Suprapubic skin (tissue), 4 donors: Measurements from ENCODE around the gene FKBP7. TPM values are rescaled to one million over a fixed set of nuclear protein-coding genes. Genes with fewer than 3 reads are reported as not detected.

ENCODE experiments used
- DNase-seq, 2 donors: peaks; one replicate each; pipeline ENCODE4 v3.0.0-alpha.2; 2019; ENCODE audit warnings: low spot score in 2 of 2
- H3K27ac ChIP-seq: fragments of 200-600 bp; sonication (generic); one replicate; pipeline ENCODE4 v1.5.1; 2019
- H3K27me3 ChIP-seq: fragments of 200-600 bp; sonication (generic); one replicate; pipeline ENCODE4 v1.5.1; 2019
- H3K36me3 ChIP-seq: fragments of 200-600 bp; sonication (generic); one replicate; pipeline ENCODE4 v1.5.1; 2019
- H3K4me1 ChIP-seq: fragments of 200-600 bp; sonication (generic); one replicate; pipeline ENCODE4 v1.5.1; 2019
- H3K4me3 ChIP-seq: fragments of 200-600 bp; sonication (generic); one replicate; pipeline ENCODE4 v1.5.1; 2019; ENCODE audit warnings: mild to moderate bottlenecking
- H3K9me3 ChIP-seq: fragments of 200-600 bp; sonication (generic); one replicate; pipeline ENCODE4 v1.5.1; 2019
- CTCF ChIP-seq, 2 donors: fragments of 200-600 bp in 1 of 2; fragments of 450-650 bp in 1 of 2; sonication (generic) in 1 of 2; IDR thresholded peaks; one replicate each; pipeline ENCODE4 v1.5.1; 2016 to 2019; ENCODE audit warnings: antibody characterized with exemption in 2 of 2, mild to moderate bottlenecking in 1 of 2, moderate library complexity in 1 of 2
- EP300 ChIP-seq: sonication (generic); formaldehyde crosslinking; IDR thresholded peaks from one replicate; pipeline ENCODE4 v1.6.1; 2017; ENCODE audit warnings: antibody characterized with exemption
- POLR2A ChIP-seq, 2 donors: fragments of 450-650 bp; IDR thresholded peaks; one replicate each; pipeline ENCODE4 v1.6.1; 2017; ENCODE audit warnings: antibody characterized with exemption in 2 of 2, mild to moderate bottlenecking in 2 of 2, moderate library complexity in 2 of 2
- POLR2AphosphoS5 ChIP-seq, 3 donors: sonication (generic); formaldehyde crosslinking; IDR thresholded peaks; one replicate each; pipeline ENCODE4 v1.6.1; 2017; ENCODE audit warnings: antibody characterized with exemption in 3 of 3
- WGBS: methylation state at CpG from one replicate; pipeline ENCODE4 v1.1.5; 2018; 5-methylcytosine and 5-hydroxymethylcytosine counted together
- total RNA-seq, 4 donors: library from RNA; depleted of rRNA; stranded (reverse); fragments of >200 nt; gene quantifications; one replicate each; pipeline ENCODE4 v1.1.0, GENCODE V29; 2016

The FKBP7 gene
- total RNA-seq, 4 donors from 2014 or later = 1.5 to 3.9 (median 2.8) TPM

- 9% methylated on average over 21 of the region's 21 CpGs for WGBS
- Histone ChIP-seq H3K4me3 (peak overlapping the region; percentile 80), H3K9me3 (no peaks in the 10 kb centered on the region), H3K27me3 (no peaks in the 10 kb centered on the region), H3K4me1 (peaks cover 21% of the 10 kb centered on the region), H3K27ac (peak overlapping the region; percentile 94), H3K36me3 (no peaks in the 10 kb centered on the region)
- peak; percentile 91 to 94 for DNase-seq
- TF ChIP-seq POLR2A (IDR thresholded peaks at IDR 0.05) = no peak
- TF ChIP-seq CTCF (IDR thresholded peaks at IDR 0.05) = peak; percentile 46 to 88
- TF ChIP-seq EP300 = no peak
- TF ChIP-seq POLR2AphosphoS5 (IDR thresholded peaks at IDR 0.05) = no peak
Observed at GRCh38 chr2:178414266-178415247, 63.8 kb downstream of the FKBP7 start.

Other genes with a start within 250 kb of the FKBP7 start
- 10 to 100 TPM; 48.7 to 83.2 (median 56.8) TPM for gene PRKRA, start 27.4 kb downstream of the FKBP7 start, total RNA-seq
- 1 to 10 TPM; 1.7 to 6.6 (median 2.7) TPM for gene PJVK, start 27.2 kb downstream of the FKBP7 start, total RNA-seq
- gene PLEKHA3, start 1.9 kb upstream of the FKBP7 start, total RNA-seq = 1 to 10 TPM; 2.9 to 7.7 (median 5.8) TPM